ENCODE results near the gene B3GALT6. TPM values are rescaled to one million over a fixed set of nuclear protein-coding genes. Genes with fewer than 3 reads are reported as not detected.

B3GALT6 gene
- total and polyA plus RNA-seq, 8 donors, result 6.2 to 13.4 (median 8.8) TPM

GRCh38 chr1:1222575-1223225, 9.3 kb upstream of the B3GALT6 start:
- intact Hi-C loops (cut with DNase I), result no loop called here
- FAIRE-seq (no peak), DNase-seq (no peak), ATAC-seq (no peak)
- TF ChIP-seq CTCF (IDR thresholded peaks at IDR 0.05), result no peak
- Histone ChIP-seq H3K27me3 (no peaks in the 10 kb centered on the region), H3K9me3 (no peaks in the 10 kb centered on the region), H3K27ac (no peak overlapping the region), H3K36me3 (peaks cover 2 to 39% (median 15%) of the 10 kb centered on the region in 3 donors), H3K4me3 (no peak overlapping the region), H3K4me1 (no peaks in the 10 kb centered on the region)
- 93 to 95% methylated on average over 44 of the region's 44 CpGs for WGBS, 2 donors

GRCh38 chr1:1223321-1223720, 8.7 kb upstream of the B3GALT6 start:
- 95 to 97% methylated on average over 15 of the region's 15 CpGs for WGBS, 2 donors
- no peaks in the 10 kb centered on the region for H3K4me1 ChIP-seq
- intact Hi-C loops (cut with DNase I), result no loop called here
- H3K36me3 ChIP-seq, result peaks cover 2 to 39% (median 16%) of the 10 kb centered on the region in 3 donors
- H3K27ac ChIP-seq, result no peak overlapping the region
- no peaks in the 10 kb centered on the region for H3K27me3 ChIP-seq
- TF ChIP-seq CTCF (IDR thresholded peaks at IDR 0.05), result no peak
- no peak overlapping the region for H3K4me3 ChIP-seq
- FAIRE-seq (no peak), ATAC-seq (no peak), DNase-seq (no peak)
- H3K9me3 ChIP-seq, result no peaks in the 10 kb centered on the region

DNA sequence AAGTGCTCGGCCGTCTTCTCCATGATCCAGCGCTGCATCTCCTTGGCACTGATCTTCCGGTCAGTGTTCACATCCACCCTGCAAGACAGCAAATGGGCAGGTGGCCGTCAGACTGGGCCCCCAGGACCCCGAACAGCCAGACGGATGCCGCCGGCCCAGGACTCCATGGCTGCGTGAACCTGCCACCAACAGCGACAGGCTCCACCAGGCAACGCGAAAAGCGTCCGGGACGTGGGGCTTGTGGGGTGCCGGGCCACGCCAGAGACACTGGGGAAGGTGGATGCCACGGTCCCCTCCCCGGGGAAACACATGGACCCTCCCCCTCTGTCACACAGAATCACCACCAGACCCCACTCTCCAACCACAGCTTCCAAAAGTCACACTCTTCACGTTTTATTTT, 8.1 kb upstream of the B3GALT6 start:
- WGBS, 2 donors, result 91 to 95% methylated on average over 21 of the region's 21 CpGs

DNA sequence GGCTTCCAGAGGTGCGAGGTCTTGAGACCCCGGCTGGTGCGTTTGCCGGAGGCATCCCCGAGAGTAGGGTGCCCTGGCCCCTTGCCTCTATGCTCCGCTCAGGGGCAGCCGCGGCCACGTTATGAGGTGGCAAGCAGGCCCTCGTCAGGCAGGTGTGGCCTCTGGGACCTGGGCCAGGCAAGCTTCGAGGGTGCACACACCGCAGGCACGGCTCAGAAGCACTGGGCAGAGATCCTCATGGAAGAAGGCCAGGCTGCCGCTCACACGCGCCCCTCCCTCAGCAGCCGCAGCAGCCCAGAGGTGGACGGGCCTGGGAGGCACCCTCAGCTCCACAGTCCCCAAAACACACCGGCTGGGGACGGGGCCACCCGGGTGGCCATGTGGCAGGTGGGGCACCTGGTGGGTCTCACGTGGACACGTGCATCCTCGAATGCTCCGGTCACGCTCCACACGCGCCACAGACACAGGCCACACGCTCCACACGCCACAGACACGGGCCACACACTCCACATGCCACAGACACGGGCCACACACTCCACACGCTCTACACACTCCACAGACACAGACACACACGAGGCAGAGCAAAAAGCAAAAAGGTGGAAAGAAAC, 6.7 kb upstream of the B3GALT6 start:
- H3K27me3 ChIP-seq, result no peaks in the 10 kb centered on the region
- H3K9me3 ChIP-seq, result no peaks in the 10 kb centered on the region
- H3K4me1 ChIP-seq, result peaks cover 0 to 8% (median 0%) of the 10 kb centered on the region in 3 donors
- WGBS, 2 donors, result 87 to 90% methylated on average over 34 of the region's 34 CpGs
- H3K27ac ChIP-seq, result no peak overlapping the region
- FAIRE-seq, result no peak
- DNase-seq, result no peak
- intact Hi-C loops (cut with DNase I), result no loop called here
- no peak for TF ChIP-seq CTCF (IDR thresholded peaks at IDR 0.05)
- H3K4me3 ChIP-seq, result no peak overlapping the region
- peaks cover 2 to 31% (median 16%) of the 10 kb centered on the region in 3 donors for H3K36me3 ChIP-seq
- ATAC-seq, result peak in 1 of 4 donors; percentile 10

More for the DNA sequence above, 8.1 kb upstream of the B3GALT6 start:
- no peak overlapping the region for H3K4me3 ChIP-seq
- DNase-seq (no peak), FAIRE-seq (no peak), ATAC-seq (no peak)
- H3K27me3 ChIP-seq, result no peaks in the 10 kb centered on the region
- H3K9me3 ChIP-seq, result no peaks in the 10 kb centered on the region
- H3K36me3 ChIP-seq, result peaks cover 2 to 38% (median 16%) of the 10 kb centered on the region in 3 donors
- TF ChIP-seq CTCF (IDR thresholded peaks at IDR 0.05), result no peak
- intact Hi-C loops (cut with DNase I), result no loop called here
- H3K4me1 ChIP-seq, result no peaks in the 10 kb centered on the region
- H3K27ac ChIP-seq, result no peak overlapping the region

DNA sequence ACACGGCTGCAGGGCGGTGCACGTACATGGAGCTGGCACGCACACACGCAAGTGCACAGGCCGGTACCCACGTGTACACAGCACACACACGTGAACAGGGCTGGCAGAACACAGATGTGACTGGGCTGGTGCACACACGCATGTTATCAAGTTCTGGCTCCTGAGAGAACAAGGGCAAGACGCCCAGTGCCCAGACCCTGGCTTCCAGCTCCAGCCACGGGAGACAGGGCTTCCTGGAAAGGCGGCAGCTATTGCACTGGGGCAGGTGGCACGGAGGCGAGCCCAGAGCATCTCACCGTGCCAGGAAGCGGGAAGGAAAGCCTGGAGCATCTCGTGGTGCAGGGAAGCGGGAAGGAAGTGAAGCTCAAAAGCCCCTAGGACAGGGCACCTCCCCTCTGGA, 6.1 kb upstream of the B3GALT6 start:
- no peak for FAIRE-seq
- no peaks in the 10 kb centered on the region for H3K9me3 ChIP-seq
- 76 to 86% methylated on average over 18 of the region's 18 CpGs for WGBS, 2 donors
- H3K27me3 ChIP-seq, result no peaks in the 10 kb centered on the region
- TF ChIP-seq CTCF (IDR thresholded peaks at IDR 0.05), result no peak
- peaks cover 2 to 27% (median 16%) of the 10 kb centered on the region in 3 donors for H3K36me3 ChIP-seq
- intact Hi-C loops (cut with DNase I), result no loop called here
- H3K4me1 ChIP-seq, result peaks cover 0 to 13% (median 0%) of the 10 kb centered on the region in 3 donors
- ATAC-seq, result no peak
- no peak overlapping the region for H3K27ac ChIP-seq
- no peak overlapping the region for H3K4me3 ChIP-seq
- no peak for DNase-seq

Measured in pancreas (tissue), 10 donors.